HG02870 (cell line): ENCODE results near the gene KCNJ9.

ENCODE experiments used
- ATAC-seq: cut with Tn5 transposase; IDR thresholded peaks from one replicate; pipeline ENCODE4 v1.9.1; 2021; ENCODE audit warnings: mild to moderate bottlenecking, moderate library complexity; ENCODE audit not compliant: unreplicated experiment

Gene KCNJ9

GRCh38 chr1:160086456-160086892 is 5.1 kb downstream of the KCNJ9 start:
- ATAC-seq, result no peak

GRCh38 chr1:160087118-160087662 is 5.9 kb downstream of the KCNJ9 start:
- ATAC-seq, result no peak

DNA sequence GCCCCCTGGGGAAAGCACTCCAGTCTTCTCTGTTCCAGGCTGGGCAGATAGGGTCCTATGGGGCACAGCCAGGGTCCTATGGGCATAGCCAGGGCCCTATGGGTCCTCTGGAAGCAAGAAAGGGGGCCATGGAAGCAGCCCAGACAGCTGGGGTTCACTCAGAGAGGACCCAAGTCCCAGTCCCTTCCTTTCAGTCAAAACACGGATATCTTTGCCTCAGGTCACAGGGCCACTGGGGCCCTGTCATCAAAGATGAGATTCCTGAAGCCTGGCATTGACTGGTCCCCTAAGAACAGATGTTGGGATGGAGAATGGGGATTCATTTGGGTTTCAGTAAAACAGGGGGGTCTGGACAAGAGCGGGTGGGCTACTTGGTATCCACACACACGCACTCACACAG is 8.5 kb downstream of the KCNJ9 start:
- ATAC-seq, result no peak

DNA sequence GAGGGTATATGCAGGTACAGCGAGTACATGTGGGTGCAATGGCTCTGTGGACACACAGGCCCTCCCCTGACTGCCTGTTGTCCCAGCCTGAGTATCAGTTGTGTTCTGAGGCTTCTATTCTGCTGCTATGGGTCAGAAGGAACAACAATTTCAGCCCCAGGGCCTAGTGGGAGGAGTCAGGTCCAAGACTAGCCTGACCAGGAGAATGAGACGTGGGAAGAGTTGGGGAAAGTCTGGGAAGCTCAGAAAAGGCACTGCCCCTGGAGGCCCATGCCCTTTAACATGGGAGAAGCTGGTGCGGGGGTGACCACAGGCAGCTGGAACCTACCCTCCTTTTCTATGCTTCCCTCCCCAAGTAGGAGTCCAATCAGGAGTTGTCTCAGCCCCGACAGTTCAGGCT is 9.4 kb downstream of the KCNJ9 start:
- ATAC-seq, result no peak

DNA sequence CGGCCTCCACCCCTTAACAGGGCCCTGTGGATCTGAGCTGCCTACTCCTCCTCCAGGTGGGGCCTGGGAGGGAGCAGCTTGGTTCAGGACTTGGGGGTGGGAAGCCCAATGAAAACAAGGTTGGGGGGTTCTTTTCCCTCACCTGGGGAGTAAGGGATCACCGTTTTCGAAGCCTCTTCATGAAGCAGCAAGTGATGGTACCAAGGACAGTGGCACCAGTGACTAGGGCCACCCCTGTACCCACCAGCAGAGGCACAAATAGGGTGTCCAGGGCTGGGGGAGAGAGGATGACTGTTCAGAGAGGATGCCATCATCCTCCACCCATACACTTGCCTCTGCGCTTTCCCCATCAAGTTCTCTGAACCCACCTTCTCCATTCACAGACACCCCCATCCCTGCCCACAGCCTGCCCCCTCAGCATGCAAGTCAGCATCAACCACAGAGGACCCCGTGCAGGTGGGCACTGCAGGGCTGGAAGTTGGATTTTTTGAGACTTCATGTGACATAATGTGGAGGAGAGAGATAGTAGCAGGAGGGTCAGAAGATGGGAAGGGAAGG is 10.4 kb downstream of the KCNJ9 start:
- no peak for ATAC-seq

GRCh38 chr1:160092366-160093068 is 11.2 kb downstream of the KCNJ9 start:
- ATAC-seq, result no peak

- ATAC-seq, result no peak
Measured at GRCh38 chr1:160093069-160093395, 11.7 kb downstream of the KCNJ9 start.

GRCh38 chr1:160093624-160094290 is 12.4 kb downstream of the KCNJ9 start:
- no peak for ATAC-seq

DNA sequence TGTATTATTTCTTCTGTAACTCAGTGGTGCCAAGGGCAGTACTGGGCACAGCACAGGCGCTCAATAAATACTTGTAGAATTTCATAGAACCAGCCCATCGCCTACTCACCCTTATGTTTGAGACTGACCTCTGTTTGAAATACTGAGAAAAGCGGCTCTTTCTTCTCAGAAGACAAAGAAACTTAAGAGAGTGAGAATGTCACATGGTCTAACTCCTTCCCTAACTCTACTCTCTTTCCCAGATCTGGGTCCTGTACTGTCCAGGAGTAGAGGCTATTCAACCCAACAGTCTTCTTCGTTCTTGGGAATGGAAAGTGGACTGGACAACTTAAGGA is 12.9 kb downstream of the KCNJ9 start:
- ATAC-seq, result no peak

- no peak for ATAC-seq
Measured at GRCh38 chr1:160094806-160095205, 13.5 kb downstream of the KCNJ9 start.

GRCh38 chr1:160095382-160096105 is 14.2 kb downstream of the KCNJ9 start:
- no peak for ATAC-seq

DNA sequence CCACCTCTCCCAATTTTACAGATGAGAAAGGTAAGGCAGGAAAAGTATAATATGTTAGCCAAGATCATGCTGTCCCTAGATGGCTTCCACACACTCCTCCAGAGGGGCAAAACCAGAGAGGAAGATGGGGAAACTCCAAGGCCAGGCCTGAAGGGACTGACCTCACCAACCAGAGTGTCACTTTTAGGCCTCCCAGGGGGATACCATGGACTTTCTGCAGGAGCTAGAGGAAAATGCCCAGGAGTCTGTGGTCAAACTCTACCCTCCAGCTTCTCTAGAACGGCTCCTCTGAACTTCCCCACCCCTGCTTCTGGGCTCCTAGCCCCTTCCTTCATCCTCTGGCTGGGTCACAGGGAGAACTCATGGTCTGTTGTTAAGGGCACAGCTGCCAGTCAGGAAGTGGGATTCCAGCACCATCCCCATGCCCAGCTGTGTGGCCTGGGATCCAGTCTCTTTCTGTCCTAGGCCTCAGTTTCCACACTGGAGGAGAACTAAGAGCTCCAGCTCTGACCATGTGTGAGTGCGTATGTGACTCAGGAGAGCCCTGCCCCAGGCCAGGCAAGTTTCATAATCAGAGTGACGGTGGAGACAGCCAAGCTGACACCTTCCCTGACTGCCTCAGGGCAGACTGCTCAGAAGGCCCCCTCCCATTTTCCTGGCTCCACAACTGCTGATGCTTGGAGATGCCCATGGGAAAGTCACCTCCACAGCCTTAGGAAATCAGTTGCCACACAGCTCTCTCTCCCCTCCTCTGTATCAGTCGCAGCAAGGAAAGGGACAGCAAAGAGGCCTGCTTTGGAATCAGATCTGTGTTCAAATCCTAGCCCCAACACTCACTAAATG is 15.2 kb downstream of the KCNJ9 start:
- ATAC-seq, result no peak

DNA sequence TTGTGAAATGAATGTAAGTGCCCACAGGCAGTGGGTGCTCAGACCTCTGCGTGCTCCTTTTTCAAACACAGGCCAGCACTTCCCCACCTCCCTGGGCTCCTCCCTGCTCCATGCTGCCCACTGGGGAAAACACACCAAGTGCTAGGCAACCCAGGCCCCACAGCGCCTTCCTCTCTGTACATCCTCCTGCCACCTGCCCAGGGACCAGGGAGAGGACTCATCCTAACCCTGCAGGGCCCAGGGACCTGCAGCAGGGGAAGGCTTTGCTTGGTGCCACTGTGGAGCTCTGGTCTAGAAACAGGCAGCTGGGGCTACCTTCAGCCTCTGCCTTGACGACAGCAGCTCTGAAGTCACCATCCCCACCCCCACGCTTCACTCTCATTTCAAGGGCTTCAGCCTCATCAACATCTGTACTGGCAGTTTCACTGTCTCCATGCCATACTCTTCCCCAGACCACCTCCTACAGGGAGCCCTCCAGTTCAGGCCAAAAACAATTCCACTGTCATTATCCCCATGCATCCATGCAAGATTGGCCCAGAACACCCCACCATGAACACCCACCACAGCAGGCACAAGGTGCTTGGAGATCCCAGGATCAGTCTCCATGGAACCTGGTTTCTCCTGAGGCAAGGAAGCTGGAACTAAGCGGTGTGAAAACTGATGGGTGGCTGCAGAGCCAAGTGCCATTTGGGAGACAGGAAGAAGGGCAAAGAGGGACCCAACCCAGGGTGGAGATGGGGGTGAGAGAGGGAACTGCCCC is 16.0 kb downstream of the KCNJ9 start:
- ATAC-seq, result no peak

DNA sequence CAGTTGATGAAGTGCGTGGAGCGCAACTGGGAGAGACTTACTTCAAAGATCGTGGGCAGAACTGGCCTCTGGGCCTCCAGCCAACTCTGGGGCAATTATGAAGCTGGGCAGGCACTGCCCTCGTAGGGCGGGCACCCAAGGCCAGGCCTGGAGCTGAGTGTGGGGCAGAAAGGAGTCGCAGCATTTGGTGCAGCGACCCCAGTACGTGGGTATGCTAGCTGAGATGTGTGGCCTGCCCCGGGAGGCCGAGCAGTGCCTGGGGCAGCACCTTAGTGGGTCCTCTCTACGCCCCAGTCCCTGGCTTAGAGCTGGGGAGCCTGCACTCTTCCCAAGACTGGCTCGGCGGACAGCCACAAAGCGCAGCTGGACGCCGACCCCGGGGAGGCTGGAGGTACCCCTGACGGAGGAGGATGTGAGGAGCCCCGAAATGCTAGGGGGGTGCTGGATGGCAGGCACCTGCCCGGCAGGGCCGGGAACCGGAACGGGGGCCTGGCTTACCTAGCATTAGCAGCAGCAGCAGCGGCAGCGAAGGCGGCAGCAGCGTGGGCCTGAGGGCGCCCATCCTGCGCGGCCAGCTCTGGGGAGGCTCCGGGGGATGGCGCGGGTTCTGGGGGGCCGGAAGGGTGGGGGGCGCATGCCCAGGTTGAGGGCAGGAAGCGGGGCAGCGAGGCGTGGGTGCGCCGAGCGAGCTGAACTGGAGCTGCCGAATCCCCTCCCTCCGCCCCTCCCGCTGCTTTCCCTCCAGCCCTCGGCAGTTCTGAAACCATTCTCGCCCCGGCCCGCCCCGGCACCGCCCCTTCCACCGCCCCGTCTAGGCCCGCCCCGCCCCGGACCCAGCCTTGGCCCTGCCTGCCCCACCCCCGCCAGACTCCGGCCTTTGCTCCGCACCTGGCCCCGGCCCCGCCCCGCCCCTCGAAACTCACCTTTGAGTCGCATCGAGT is 16.8 kb downstream of the KCNJ9 start, which contains the start of gene IGSF8:
IGSF8 (minus strand) TSS at position 709 of the 941 bp plus-strand sequence; CDS start at position 562, 147 bp downstream.
- peak; percentile 33 for ATAC-seq

DNA sequence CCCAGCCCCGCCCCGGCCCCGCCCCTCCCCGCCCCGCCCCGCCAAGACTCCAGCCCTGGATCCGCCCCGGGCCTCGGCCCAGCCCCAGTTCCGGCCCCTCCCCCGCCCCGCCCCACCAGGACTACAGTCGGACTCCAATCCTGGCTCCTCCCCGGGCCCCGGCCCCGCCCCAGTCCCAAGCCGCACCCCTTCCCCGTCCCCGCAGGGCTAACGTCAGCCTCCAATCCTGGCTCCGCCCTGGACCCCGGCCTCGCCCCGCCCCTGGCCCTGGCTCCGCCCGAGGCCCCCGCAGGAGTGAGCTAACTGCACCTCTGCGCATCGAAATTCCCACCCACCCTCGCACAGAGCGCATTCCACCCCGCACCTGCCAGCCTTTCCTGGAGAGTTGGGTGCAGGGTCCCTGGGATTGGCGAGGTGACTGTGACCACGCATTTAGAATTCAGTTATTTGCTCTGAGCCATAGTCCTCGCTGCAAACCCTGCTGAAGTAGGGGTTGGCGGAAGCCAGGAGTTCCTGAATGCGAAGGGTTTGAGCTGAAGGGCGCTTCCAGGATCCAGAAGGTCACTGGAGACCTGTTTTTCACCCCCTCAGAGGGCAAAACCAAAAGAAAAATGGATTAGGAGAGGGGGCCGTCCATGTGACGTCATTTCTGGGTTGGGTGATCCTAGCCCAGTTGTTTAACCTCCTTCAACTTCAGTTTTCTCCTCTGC is 17.7 kb downstream of the KCNJ9 start:
- ATAC-seq, result peak; percentile 80

GRCh38 chr1:160099716-160100375 is 18.5 kb downstream of the KCNJ9 start:
- no peak for ATAC-seq

- ATAC-seq, result peak; percentile 38
Measured at GRCh38 chr1:160101037-160101716, 19.8 kb downstream of the KCNJ9 start.
